GM12878 (cell line): ENCODE results near the gene RAB11FIP2. TPM values are rescaled to one million over a fixed set of nuclear protein-coding genes. Genes with fewer than 3 reads are reported as not detected.

ENCODE experiments used
- ATAC-seq: fragments of 200-7000 bp; cut with Tn5 transposase; 3 replicates; pipeline ENCODE4 v1.9.1; 2020; ENCODE audit warnings: mild to moderate bottlenecking, moderate library complexity
- BruUV-seq: library from RNA; stranded (reverse); fragments of 400-500 nt; replicated peaks from 2 replicates; lab custom pipeline; 2021; lab: Mats Ljungman, UMichigan
- CTCF ChIA-PET: fragments of 300-600 bp; sonication (Branson Sonifier 250); formaldehyde crosslinking; extraction: SDS; loops from one replicate; lab custom pipeline; 2021; ENCODE audit warnings: inconsistent platforms; lab: Yijun Ruan, JAX
- POLR2A ChIA-PET: fragments of 350-600 bp; formaldehyde crosslinking; extraction: SDS; loops from one replicate; lab custom pipeline; 2021; ENCODE audit warnings: inconsistent platforms; lab: Charles Lee
- RAD21 ChIA-PET: fragments of 300-600 bp; sonication (Branson Sonifier 250); formaldehyde crosslinking; loops from one replicate; lab custom pipeline; 2023; ENCODE audit warnings: antibody characterized with exemption; ENCODE audit not compliant: unreplicated experiment; lab: Charles Lee
- SMC1A ChIA-PET: fragments of 300-600 bp; sonication (Branson Sonifier 250); formaldehyde crosslinking; loops from one replicate; lab custom pipeline; 2023; ENCODE audit not compliant: unreplicated experiment, uncharacterized antibody; lab: Charles Lee
- DNase-seq: peaks from one replicate; pipeline ENCODE4 v3.0.0-alpha.2; 2011; ENCODE audit warnings: low read depth, low spot score
- FAIRE-seq: peaks from 3 replicates; lab custom pipeline; 2011; peaks lifted over from hg19 to GRCh38; lab: Jason Lieb, UNC
- H2AFZ ChIP-seq: 2 replicates; pipeline ENCODE4 v1.6.0; 2011; ENCODE audit warnings: low read depth, low read length, control low read depth; ENCODE audit not compliant: control insufficient read depth
- H3K27ac ChIP-seq: 2 replicates; pipeline ENCODE4 v1.5.1; 2011; ENCODE audit warnings: control low read depth; ENCODE audit not compliant: control insufficient read depth, insufficient read depth
- H3K27me3 ChIP-seq, 2 experiments: replicated peaks in 1 of 2; 2 replicates each; pipeline versions ENCODE4 v1.6.0 to v1.6.1; 2011; ENCODE audit warnings: low read length in 1 of 2; ENCODE audit not compliant: control insufficient read depth in 2 of 2, insufficient read depth in 2 of 2
- H3K36me3 ChIP-seq, 2 experiments: 2 replicates each; pipeline ENCODE4 v1.5.1; 2011; ENCODE audit warnings: low read length in 1 of 2; ENCODE audit not compliant: control insufficient read depth in 2 of 2, insufficient read depth in 2 of 2
- H3K4me1 ChIP-seq: 2 replicates; pipeline ENCODE4 v1.6.1; 2011; ENCODE audit warnings: mild to moderate bottlenecking, low read length, moderate library complexity, mixed read lengths; ENCODE audit not compliant: control insufficient read depth, insufficient read depth
- H3K4me2 ChIP-seq: 2 replicates; pipeline ENCODE4 v1.6.0; 2011; ENCODE audit warnings: control low read depth; ENCODE audit not compliant: control insufficient read depth, insufficient read depth
- H3K4me3 ChIP-seq: fragments of 200-600 bp; sonication (generic); 2 replicates; pipeline ENCODE4 v1.5.1; 2016
- H3K79me2 ChIP-seq: 2 replicates; pipeline ENCODE4 v1.6.0; 2011; ENCODE audit warnings: low read length; ENCODE audit not compliant: control insufficient read depth, insufficient read depth
- H3K9ac ChIP-seq: 2 replicates; pipeline ENCODE4 v1.8.0; 2011; ENCODE audit warnings: low read length, control low read depth, mixed read lengths; ENCODE audit not compliant: control insufficient read depth, insufficient read depth
- H3K9me3 ChIP-seq: replicated peaks from 3 replicates; pipeline ENCODE4 v1.5.1; 2011; ENCODE audit warnings: mild to moderate bottlenecking, low read length; ENCODE audit not compliant: control insufficient read depth, insufficient read depth
- H4K20me1 ChIP-seq: 2 replicates; pipeline ENCODE4 v1.6.0; 2011; ENCODE audit not compliant: control insufficient read depth, insufficient read depth
- EGR1 ChIP-seq, 2 experiments: IDR thresholded peaks; 1 replicate in 1 of 2; 2 replicates in 1 of 2; pipeline ENCODE4 v1.6.1; 2011 to 2012; ENCODE audit warnings: low read depth in 2 of 2, low read length in 2 of 2, borderline replicate concordance in 1 of 2, mild to moderate bottlenecking in 1 of 2, moderate library complexity in 1 of 2
- IKZF2 ChIP-seq, 2 experiments: fragments of 450-650 bp; IDR thresholded peaks; 2 replicates each; pipeline ENCODE4 v1.6.1; 2017; ENCODE audit warnings: mild to moderate bottlenecking in 2 of 2, moderate library complexity in 2 of 2
- JUNB ChIP-seq: IDR thresholded peaks from 2 replicates; pipeline ENCODE4 v1.6.1; 2016; ENCODE audit warnings: antibody characterized with exemption, mild to moderate bottlenecking
- MTA3 ChIP-seq: IDR thresholded peaks from 2 replicates; pipeline ENCODE4 v1.6.1; 2012; ENCODE audit warnings: low read length, inconsistent platforms, borderline replicate concordance
- MYB ChIP-seq: fragments of 150-350 bp; IDR thresholded peaks from 2 replicates; pipeline ENCODE4 v1.6.1; 2014; ENCODE audit warnings: mild to moderate bottlenecking, low read depth, low read length, borderline replicate concordance
- NKRF ChIP-seq: fragments of 450-650 bp; conservative IDR thresholded peaks from 2 replicates; pipeline ENCODE4 v1.6.1; 2017; ENCODE audit warnings: mild to moderate bottlenecking, moderate library complexity
- POLR2A ChIP-seq: IDR thresholded peaks from 2 replicates; pipeline ENCODE4 v1.6.1; 2011; ENCODE audit warnings: low read depth, mild to moderate bottlenecking, low read length
- REST ChIP-seq: IDR thresholded peaks from 2 replicates; pipeline ENCODE4 v1.6.1; 2012; ENCODE audit warnings: mild to moderate bottlenecking, low read depth, low read length
- SUZ12 ChIP-seq: fragments of 200-600 bp; sonication (generic); IDR thresholded peaks from one replicate; pipeline ENCODE4 v1.6.1; 2018; ENCODE audit warnings: antibody characterized with exemption, mild to moderate bottlenecking; ENCODE audit not compliant: unreplicated experiment
- WGBS: methylation state at CpG from one replicate; pipeline ENCODE4 v1.1.6; 2016; ENCODE audit warnings: low lambda C conversion rate; ENCODE audit not compliant: insufficient replicate concordance, insufficient coverage; ENCODE audit errors: missing lambda C conversion rate; 5-methylcytosine and 5-hydroxymethylcytosine counted together
- in situ Hi-C: fragments of 300-500 bp; cut with MboI; formaldehyde crosslinking; loops from 9 replicates; pipeline ENCODE4 v1.14.3; 2018; ENCODE audit warnings: mixed read lengths
- intact Hi-C: fragments of 100-400 bp; cut with micrococcal nuclease; formaldehyde crosslinking; loops from one replicate; pipeline ENCODE4 v1.14.2; 2022; ENCODE audit not compliant: unreplicated experiment
- polyA plus RNA-seq, 11 experiments: library from polyadenylated mRNA; depleted of rRNA in 4 of 11; unstranded in 6 of 11; stranded (reverse) in 5 of 11; fragments of >200 nt; fragmentation: Nextera tagmentation in 4 of 11; fragmentation: Illumina TruSeq in 1 of 11; extraction: Ambion mirVana in 4 of 11; extraction: Trizol in 1 of 11; gene quantifications; 1 replicate in 1 of 11; 2 replicates in 10 of 11; pipeline versions ENCODE4 v1.2.1 to v1.2.3, GENCODE V29; 2011 to 2016; ENCODE audit warnings: inconsistent platforms in 2 of 11, missing spikeins in 2 of 11, low read depth in 1 of 11
- total RNA-seq, 4 experiments: library from RNA; depleted of rRNA in 3 of 4; stranded (reverse); fragments of >200 nt in 3 of 4; fragmentation: Illumina TruSeq in 1 of 4; extraction: Trizol in 1 of 4; gene quantifications; 2 replicates each; pipeline versions ENCODE4 v1.2.1 to v1.2.3, GENCODE V29; 2013 to 2021
- TF ChIP-seq, protein P1 (sequence below): fragments of 450-650 bp; IDR thresholded peaks from 2 replicates; pipeline ENCODE4 v1.6.1; 2016; ENCODE audit warnings: mild to moderate bottlenecking

Gene RAB11FIP2
- total and polyA plus RNA-seq, 10 of the 15 experiments (the other 5 are each of a cell fraction or from before 2014, with no cell fraction given): 1.8 to 16.7 (median 4.3) TPM

GRCh38 chr10:117987244-117987909 is 59.4 kb downstream of the RAB11FIP2 start:
- no peak overlapping the region for H3K4me3 ChIP-seq
- intact Hi-C loops (no loop called here), in situ Hi-C loops (no loop called here)
- no peak overlapping the region for H2AFZ ChIP-seq
- FAIRE-seq (no peak), ATAC-seq (no peak), DNase-seq (no peak)
- no TSS peak for BruUV-seq
- no peak overlapping the region for H3K4me2 ChIP-seq
- H3K79me2 ChIP-seq: no peaks in the 10 kb centered on the region
- ChIA-PET POLR2A (no interaction called here), CTCF (no interaction called here), RAD21 (no interaction called here), SMC1A (interaction anchor here (0.7 kb wide), 1 partner anchor 19 kb away, joined by 3 read pairs; no protein-coding TSS in a partner anchor)
- H3K27me3 ChIP-seq: no peaks in the 10 kb centered on the region
- H3K9me3 ChIP-seq: no peaks in the 10 kb centered on the region
- no peaks in the 10 kb centered on the region for H3K36me3 ChIP-seq
- H3K9ac ChIP-seq: no peak overlapping the region
- no peaks in the 10 kb centered on the region for H3K4me1 ChIP-seq
- no peaks in the 10 kb centered on the region for H4K20me1 ChIP-seq
- H3K27ac ChIP-seq: no peak overlapping the region
- TF ChIP-seq EGR1 (IDR thresholded peaks at IDR 0.05; ENCODE audit: borderline replicate concordance in 1 of 2, low read depth in 2 of 2, low read length in 2 of 2): no peak
- no peak for TF ChIP-seq IKZF2 (IDR thresholded peaks at IDR 0.05)
- no peak for TF ChIP-seq JUNB
- no peak for TF ChIP-seq SUZ12
- TF ChIP-seq MYB: no peak
- TF ChIP-seq, all 136 proteins: peak for 0

GRCh38 chr10:117983961-117984360 is 62.8 kb downstream of the RAB11FIP2 start:
- no peak overlapping the region for H3K27ac ChIP-seq
- H3K9me3 ChIP-seq: no peaks in the 10 kb centered on the region
- no peak overlapping the region for H3K4me3 ChIP-seq
- in situ Hi-C loops (no loop called here), intact Hi-C loops (no loop called here)
- ChIA-PET POLR2A (interaction anchor here (1.1 kb wide), 1 partner anchor 99 kb away, joined by 3 read pairs; no protein-coding TSS in a partner anchor), CTCF (no interaction called here), RAD21 (no interaction called here), SMC1A (no interaction called here)
- ATAC-seq: no peak
- H3K9ac ChIP-seq: no peak overlapping the region
- DNase-seq: no peak
- H3K27me3 ChIP-seq: no peaks in the 10 kb centered on the region
- no peaks in the 10 kb centered on the region for H3K36me3 ChIP-seq
- no TSS peak for BruUV-seq
- no peaks in the 10 kb centered on the region for H3K79me2 ChIP-seq
- H3K4me1 ChIP-seq: no peaks in the 10 kb centered on the region
- WGBS: 93% methylated on average over 2 of the region's 2 CpGs
- H3K4me2 ChIP-seq: no peak overlapping the region
- no peak overlapping the region for H2AFZ ChIP-seq
- no peaks in the 10 kb centered on the region for H4K20me1 ChIP-seq
- no peak for FAIRE-seq
- TF ChIP-seq REST (no peak), MTA3 (no peak), NKRF (no peak), POLR2A (no peak)
- TF ChIP-seq, protein P1, sequence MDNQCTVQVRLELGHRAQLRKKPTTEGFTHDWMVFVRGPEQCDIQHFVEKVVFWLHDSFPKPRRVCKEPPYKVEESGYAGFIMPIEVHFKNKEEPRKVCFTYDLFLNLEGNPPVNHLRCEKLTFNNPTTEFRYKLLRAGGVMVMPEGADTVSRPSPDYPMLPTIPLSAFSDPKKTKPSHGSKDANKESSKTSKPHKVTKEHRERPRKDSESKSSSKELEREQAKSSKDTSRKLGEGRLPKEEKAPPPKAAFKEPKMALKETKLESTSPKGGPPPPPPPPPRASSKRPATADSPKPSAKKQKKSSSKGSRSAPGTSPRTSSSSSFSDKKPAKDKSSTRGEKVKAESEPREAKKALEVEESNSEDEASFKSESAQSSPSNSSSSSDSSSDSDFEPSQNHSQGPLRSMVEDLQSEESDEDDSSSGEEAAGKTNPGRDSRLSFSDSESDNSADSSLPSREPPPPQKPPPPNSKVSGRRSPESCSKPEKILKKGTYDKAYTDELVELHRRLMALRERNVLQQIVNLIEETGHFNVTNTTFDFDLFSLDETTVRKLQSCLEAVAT: no peak
